ENCODE data around the gene OR51A2. TPM values are rescaled to one million over a fixed set of nuclear protein-coding genes. Genes with fewer than 3 reads are reported as not detected.

Gene OR51A2, protein sequence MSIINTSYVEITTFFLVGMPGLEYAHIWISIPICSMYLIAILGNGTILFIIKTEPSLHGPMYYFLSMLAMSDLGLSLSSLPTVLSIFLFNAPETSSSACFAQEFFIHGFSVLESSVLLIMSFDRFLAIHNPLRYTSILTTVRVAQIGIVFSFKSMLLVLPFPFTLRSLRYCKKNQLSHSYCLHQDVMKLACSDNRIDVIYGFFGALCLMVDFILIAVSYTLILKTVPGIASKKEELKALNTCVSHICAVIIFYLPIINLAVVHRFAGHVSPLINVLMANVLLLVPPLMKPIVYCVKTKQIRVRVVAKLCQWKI
- not detected in 2 replicates for total RNA-seq

DNA sequence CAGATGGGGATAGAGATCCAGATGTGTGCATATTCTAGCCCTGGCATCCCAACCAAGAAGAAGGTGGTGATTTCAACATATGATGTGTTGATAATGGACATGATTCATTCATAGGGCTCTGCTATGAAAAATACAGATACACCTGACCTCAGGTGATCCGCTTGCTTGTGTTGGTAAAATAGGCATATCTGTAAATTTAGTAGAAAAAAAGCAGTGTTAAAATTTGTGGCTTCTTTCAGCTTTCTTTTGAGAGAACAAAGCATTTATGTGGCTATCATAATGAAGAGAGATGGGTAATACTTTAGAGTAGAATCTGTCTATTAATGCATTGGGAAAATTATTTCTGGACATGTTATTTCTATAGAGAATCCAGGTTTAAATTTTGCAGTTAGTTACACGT is at the start of gene OR51A2:
Gene OR51A2 (minus strand): TSS at position 101 of the 400 bp plus-strand sequence. CDS start 0 bp downstream, at position 101.

DNA sequence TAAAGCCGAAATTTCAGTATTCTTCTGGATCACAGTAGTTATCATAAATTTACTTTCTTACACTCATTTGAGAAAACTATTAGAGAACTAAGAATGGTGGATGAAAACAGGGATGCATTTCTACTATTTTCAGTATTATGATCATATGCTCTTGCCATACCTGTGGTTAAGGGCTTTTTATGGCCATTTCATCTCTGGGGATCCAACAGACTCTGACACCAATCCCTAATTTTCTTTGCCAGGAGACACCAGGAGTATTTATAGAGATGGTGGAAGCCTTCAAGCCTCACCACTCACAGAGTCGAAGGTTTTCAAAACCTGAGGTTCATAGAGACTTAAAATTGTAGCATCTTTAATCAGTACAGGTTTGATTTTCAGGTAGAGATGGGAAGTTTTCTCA is 39.0 kb upstream of the OR51A2 start, which contains the start of gene OR51L1:
Gene OR51L1 (plus strand): TSS at position 301 of the 400 bp plus-strand sequence. CDS start 4,132 bp downstream, outside the sequence.

DNA sequence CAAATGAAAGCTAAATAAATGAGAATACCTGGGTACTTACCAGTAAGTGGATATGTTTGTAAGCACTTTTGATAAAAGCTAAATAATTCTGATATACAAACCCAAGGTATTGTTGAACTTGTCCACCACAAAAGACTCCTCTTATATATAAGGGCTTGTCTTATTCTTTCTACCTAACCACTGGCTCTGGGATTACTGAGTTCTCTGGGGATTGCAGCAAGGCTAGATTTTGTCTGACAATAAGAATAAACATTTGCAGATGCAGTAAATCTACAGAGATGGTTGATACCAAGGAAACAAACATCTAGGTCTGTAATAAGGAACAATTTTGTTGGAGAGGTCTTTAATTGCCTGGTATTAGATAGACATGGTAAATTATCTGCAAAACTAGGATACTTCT is 8.0 kb downstream of the OR51A2 start, which contains the start of gene OR51A4:
Gene OR51A4 (minus strand): TSS at position 101 of the 400 bp plus-strand sequence. CDS start 505 bp downstream, outside the sequence.

DNA sequence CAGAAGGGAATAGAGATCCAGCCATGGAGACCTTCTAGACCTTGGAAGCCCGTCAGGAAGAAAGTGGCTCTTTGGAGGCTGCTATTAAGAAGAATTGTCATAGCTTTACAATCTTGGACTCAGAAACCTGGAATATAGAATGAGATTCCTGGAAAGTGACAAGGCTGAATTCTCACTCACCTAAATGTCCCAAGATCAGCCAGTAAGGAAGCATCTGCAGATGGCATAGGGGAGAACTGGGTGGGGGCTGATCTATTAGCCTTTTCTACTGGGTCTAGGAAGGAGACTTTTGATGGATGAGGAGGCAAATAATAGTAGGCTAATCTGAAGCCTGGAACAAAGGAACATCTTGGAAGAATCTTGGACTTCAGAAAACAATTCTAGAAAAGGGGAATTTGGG is 31.3 kb downstream of the OR51A2 start, which contains the start of gene OR51G1:
Gene OR51G1 (minus strand): TSS at position 101 of the 400 bp plus-strand sequence. CDS start 0 bp downstream, at position 101.

DNA sequence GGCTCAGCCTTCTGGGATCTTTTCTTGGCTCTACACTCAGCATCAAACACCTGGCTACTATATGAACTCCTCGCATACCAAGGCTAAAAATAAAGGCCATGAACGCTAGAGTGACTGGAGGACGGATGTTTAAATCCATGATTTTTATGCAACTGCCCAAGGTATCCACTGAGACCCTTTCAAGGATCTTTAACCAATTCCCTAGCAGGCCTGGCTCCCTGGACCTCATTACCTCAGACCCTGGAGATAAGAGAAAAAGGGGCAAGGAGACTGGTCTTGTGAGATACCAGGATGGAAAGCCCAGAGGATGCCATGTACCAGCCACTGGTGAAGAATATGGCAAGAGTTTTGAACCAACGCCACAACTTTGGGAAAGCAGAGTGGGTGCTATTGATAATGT is 36.3 kb downstream of the OR51A2 start, which contains the start of gene OR51G2:
Gene OR51G2 (minus strand): TSS at position 101 of the 400 bp plus-strand sequence. CDS start 3,687 bp downstream, outside the sequence.

Other genes with a start within 250 kb of the OR51A2 start
- not detected in 2 replicates for gene OR51F1, start 185.8 kb downstream of the OR51A2 start, total RNA-seq
- gene OR52R1, start 151.3 kb downstream of the OR51A2 start, total RNA-seq: not detected in 2 replicates
- gene OR51F2, start 134.4 kb downstream of the OR51A2 start, total RNA-seq: not detected in 2 replicates
- gene OR51S1, start 106.5 kb downstream of the OR51A2 start, total RNA-seq: not detected in 2 replicates
- gene OR51T1, start 73.8 kb downstream of the OR51A2 start, total RNA-seq: not detected in 2 replicates
- gene OR51A7, start 51.9 kb downstream of the OR51A2 start, total RNA-seq: 0.15 TPM in 1 of 2 replicates, not detected in the other
- not detected in 2 replicates for gene OR51G2, start 36.4 kb downstream of the OR51A2 start, total RNA-seq
- not detected in 2 replicates for gene OR51G1, start 31.4 kb downstream of the OR51A2 start, total RNA-seq
- gene OR51A4, start 8.1 kb downstream of the OR51A2 start, total RNA-seq: not detected in 2 replicates
- not detected in 2 replicates for gene OR51L1, start 39.1 kb upstream of the OR51A2 start, total RNA-seq
- not detected in 2 replicates for gene OR52J3, start 90.8 kb upstream of the OR51A2 start, total RNA-seq
- gene OR52E2, start 103.9 kb upstream of the OR51A2 start, total RNA-seq: not detected in 2 replicates
- gene OR52E1, start 113.9 kb upstream of the OR51A2 start, total RNA-seq: not detected in 2 replicates
- gene OR52A5, start 182.6 kb upstream of the OR51A2 start, total RNA-seq: not detected in 2 replicates
- not detected in 2 replicates for gene OR52A1, start 199.0 kb upstream of the OR51A2 start, total RNA-seq
- not detected in 2 replicates for gene OR51V1, start 245.0 kb upstream of the OR51A2 start, total RNA-seq

Data from smooth muscle cell of trachea (primary cell).